Measurements from ENCODE around the gene CAPN9.
"Not testable (repeated sequence)": the region's sequence is repeated elsewhere in the genome, so short reads cannot be mapped to it uniquely, and the experiment has no call there.

The CAPN9 gene

DNA sequence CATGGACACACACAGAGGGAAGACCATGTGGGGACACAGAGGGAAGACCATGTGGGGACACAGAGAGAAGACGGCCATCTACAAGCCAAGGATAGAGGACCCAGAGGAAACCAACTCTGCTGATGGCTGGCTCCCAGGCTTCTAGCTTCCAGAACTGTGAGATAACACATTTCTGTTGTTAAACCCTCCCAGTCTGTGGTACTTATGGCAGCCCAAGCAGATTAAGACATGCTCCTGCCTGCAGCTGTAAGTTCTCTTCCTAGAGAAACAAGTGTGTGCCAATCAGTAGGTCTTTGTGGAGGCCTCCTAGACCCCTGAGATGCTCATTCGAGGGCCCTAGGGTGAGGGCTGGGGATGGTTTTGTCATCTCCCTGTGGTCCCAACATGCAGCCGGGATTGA is 35.9 kb upstream of the CAPN9 start:
- no peak for DNase-seq

DNA sequence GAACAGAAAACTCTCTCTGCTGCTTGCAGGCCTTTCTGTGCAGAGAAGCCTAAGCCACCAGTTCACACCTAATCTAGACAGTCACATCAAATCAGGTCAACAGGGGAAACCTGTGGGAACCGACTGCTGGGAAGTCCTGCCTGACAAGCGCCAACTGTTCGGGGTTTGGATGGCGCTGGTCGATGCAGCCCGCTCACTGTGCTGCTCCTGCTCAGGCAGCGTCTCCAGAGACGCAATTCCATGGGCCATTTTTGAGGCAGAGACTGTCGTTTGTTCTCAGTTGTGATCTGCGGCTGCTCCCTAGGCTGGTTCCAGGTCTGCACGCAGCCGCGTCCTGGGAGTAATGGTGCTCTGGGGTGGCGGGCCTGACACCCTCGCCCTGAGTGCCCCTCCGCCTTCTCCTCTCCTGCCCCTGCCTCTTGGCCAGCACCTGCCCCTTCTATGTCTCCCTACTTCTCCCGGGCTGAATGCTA is 34.7 kb upstream of the CAPN9 start:
- DNase-seq: no peak

- DNase-seq: no peak
Measured at GRCh38 chr1:230713138-230713537, 34.0 kb upstream of the CAPN9 start.

DNA sequence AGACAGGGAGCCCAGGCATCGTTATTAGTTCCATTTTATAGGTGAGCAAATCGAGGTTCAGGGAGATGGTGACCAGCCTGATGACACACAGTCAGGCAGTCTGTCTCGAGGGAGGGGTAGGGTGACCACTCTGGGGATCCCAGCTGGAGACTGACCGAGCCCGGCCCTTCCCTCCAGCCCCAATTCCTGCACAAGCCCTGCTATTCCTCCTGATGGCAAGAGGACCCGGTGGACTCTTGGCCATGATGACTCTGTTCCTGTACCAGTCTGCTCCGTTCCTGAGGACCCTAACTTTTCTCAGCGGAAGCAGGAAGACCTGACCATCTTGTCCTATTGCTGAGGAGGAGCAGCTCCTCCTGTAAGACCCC is 33.7 kb upstream of the CAPN9 start:
- no peak for DNase-seq

DNA sequence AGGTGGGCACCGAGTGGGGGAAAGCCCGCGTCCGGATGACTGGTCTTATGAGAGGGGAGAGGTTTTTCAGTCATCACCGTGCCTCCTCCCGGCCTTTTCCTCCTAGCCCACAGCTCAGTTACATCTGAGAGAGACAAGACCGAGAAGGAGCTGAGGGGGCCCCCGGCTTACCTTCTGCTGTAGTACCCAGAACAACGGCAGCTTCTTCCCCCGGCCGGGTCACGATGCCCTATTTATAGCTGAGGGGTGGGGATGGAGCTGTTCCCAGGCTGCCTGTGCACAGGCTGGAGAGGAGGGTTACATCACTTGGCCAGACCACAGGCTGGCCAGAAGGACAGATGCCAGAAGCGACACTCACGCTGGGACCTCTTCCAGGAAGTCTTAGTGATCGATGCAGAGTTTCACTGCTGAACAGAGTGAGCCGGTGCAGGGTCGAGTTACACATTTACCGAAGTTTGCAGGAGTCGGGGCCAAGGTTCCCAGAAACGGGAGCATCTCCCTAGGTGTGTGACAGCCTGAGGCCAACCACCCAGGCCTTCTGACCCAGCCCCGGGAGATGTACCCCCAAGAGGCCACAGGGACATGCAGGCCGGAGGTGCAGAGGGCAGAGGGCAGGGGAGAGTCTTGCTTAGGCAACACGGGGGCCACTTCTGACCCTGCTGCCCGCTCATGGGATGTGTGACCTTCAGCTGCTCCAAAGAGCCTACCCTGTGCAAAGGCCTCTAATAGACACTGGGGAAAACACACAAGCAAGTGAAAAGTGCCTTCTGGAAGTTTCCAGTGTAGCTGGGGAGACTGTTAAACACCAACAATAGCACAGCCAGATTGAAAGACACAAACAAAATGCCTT is 33.0 kb upstream of the CAPN9 start, which contains the start of gene AGT:
TSS of gene AGT (minus strand) at position 208 of the 850 bp plus-strand sequence. CDS start 3,299 bp downstream, outside the sequence.
- no peak for DNase-seq

DNA sequence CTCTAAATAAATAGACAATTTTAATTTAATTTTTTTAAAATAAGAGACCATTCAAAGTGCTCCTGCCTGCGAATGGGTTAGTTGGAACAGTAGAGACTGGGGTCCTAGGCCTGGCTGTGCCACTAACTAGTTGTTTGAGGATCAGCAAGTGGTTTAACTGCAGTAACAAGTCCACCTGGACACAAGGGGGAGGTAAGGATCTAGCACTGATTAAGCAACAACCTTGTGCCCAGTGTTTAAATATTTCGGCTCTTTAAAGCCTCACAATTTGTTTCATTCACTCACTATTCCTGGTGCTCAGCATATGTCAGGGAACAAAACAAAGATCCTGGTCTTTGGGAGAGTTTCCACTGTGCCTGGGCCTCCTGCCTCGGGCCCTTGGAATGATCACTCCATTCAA is 31.7 kb upstream of the CAPN9 start:
- DNase-seq: no peak

DNA sequence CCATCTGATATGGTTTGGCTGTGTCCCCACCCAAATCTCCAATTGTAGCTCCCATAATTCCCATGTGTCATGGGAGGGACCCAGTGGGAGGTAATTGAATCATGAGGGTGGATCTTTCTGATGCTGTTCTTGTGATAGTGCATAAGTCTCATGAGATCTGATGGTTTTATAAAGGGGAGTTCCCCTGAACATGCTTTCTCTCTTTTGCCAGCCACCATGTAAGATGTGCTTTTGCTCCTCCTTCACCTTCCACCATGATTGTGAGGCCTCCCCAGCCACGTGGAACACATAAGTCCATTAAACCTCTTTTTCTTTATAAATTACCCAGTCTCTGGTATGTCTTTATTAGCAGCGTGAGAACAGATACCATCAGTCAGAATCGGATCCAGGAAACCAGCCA is 30.7 kb upstream of the CAPN9 start:
- DNase-seq: not testable (repeated sequence)

DNA sequence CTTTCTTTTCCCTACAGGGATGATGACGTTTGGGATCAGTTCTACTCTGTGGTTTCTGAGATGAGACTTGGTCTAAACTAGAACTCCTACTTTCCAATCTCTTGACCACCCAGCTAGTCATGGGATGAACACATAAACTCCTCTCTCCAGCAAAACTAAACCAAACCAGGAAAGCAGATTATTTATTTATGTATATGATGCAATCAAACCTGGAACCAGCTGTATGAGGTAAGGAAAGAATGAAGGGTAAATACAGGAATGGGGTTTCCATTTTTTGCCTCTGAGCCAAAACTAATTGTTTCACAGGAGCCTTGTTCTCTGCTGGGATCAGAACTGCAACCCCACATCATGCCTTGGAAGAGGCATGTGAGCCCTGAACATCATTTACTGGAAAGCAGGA is 29.9 kb upstream of the CAPN9 start:
- no peak for DNase-seq

- DNase-seq: not testable (repeated sequence)
Measured at GRCh38 chr1:230721849-230722522, 25.2 kb upstream of the CAPN9 start.

DNA sequence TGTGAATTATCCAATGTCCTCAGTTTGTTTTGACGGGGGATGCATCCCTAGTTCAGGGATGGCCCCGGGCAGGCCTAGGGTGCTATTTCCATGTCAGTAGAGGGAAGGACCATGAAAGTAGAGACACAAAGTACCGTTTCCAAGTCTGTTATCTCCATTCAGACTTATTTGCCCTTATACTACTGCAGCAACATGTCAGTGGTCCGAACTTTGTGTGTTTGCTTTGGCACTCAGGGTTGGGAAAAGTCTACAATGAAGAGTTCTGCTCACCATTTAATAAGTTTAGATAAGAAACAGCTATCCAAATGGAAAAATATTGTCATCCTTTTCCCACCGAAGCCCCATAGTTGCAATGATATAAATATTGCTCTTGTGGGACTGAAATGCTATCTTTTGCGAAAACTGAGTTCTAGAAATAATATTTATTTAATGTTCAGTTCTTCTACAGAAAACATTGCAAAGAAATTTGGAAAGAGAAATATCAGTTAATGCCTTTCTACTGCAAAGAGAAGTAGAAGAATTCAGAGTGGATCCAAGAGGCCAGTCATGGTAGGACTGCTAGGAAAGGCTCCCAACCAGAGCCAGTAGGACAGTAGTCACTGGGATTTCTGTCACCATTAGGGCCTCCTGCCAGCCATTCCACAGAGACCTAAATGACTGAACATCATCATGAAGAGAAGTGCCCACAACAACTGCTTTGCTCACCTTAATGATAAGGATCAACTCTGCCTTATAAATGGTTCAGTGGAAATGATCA is 21.8 kb upstream of the CAPN9 start:
- no peak for DNase-seq

DNA sequence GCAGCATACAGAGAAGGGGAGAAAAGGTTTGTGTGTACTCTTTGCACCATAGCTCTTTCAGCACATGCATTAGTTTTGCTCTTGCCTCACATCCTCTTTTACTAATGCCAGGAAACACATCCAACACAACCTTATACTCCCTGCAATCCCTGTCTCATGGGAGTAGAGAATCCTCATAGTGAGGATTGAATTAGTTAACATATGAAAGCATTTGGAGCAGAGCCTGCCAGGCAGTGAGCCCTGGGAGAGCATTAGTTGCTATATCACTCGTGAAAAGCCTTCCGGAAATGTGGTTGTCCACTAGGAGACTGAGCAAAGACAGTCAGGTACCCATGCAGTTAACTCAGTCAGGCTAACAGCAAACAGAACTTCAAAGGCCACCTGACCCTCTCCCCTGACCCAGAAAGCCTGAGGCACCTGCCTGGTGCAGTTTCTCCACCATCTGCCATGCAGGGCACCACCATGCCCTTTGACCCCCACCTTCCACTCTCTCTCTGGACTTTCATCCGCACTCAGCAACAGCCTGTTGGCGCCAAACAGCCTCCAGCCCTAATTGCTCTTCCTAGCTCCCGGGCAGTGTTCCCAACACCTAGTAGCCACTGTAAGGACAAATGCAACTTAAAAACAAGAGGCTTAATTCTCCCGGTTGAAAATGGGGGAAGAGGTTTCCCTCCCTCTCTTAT is 18.3 kb upstream of the CAPN9 start:
- DNase-seq: no peak

GRCh38 chr1:230730977-230731376 is 16.2 kb upstream of the CAPN9 start:
- DNase-seq: no peak

- no peak for DNase-seq
Measured at GRCh38 chr1:230735447-230735846, 11.7 kb upstream of the CAPN9 start.

- no peak for DNase-seq
Measured at GRCh38 chr1:230737622-230738262, 9.4 kb upstream of the CAPN9 start.

GRCh38 chr1:230739564-230740290 is 7.5 kb upstream of the CAPN9 start:
- DNase-seq: no peak

- no peak for DNase-seq
Measured at GRCh38 chr1:230743899-230744298, 3.3 kb upstream of the CAPN9 start.

DNA sequence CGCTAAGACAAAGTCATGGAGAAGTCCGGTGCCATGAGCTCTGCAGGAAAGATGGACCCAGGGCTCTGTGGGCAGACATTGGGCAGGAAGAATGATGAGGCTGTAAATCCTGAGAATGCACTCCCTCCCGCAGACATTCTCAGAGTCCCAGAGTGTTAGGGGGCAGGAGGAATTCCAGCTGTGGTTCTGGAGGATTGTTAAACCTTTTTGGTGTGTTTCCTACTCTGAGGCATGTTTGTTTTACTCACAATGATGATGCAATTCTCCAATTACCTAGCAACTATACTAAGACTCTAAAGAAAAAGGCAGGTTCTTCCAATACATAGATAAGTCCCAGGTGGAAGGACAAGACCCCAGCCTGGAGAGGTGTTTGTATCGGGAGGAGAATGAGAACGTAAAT is 2.8 kb upstream of the CAPN9 start:
- no peak for DNase-seq

DNA sequence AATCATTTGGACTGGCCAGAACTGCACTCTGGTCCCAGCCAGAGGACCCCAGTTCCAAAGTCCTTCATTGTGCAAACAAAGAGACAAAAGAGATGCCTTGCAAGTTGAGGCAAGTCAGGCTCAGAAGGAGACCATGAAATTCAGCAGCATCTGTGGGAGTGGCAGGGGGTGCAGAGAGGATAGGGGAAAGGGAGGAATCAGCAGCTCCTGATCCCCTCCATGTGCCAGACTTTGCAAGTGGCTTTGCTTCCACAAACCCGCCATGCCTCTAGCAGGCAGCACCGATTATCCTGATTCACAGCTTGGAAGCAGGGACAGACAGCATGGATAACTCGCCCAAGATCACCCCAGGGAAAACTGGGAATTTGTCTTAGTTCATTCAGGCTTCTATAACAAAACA is 2.1 kb upstream of the CAPN9 start:
- no peak for DNase-seq

GRCh38 chr1:230746617-230747016 is 571 bp upstream of the CAPN9 start:
- DNase-seq: no peak

DNA sequence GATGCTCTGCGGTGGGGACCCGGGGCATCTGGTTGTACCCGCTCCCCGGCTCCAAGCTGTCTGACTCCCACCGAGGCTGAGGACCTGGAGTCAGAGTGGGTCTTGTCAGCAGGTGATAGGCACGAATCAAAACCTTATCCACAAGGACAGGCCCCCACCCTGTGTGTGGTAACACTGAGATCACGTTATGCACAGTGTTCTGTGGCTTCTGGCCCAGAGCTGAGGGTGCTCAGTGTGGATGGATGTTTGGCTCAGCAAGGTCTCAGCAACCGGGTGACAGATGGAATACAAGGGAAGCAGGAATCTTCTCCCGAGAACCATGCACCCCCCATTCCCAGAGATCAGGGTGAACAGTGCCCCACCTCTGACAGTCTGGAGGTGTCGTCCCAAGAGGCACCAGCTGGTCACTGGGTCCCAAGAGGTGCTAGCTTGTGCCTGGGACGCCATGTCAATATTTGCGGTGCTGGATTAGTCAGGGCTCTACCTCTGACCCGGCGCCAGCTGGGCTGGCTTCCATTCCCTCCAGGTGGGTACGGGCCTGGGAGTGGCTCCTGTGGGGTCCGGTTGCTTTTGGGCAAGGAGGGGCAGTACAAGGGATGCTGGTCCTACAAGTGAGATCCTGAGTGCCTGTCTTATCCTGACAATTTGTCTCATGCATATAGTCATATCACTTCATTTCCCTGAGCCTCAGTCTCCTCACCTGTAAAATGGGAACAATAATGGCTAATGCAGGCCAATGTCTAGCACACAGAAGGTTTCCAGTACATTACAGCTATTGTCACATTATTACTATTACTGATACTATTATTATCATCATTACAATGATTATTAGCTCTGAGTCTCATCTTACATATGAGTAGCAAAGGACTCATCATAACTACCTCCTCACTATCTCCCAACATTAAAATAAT is 957 bp downstream of the CAPN9 start:
- no peak for DNase-seq

DNA sequence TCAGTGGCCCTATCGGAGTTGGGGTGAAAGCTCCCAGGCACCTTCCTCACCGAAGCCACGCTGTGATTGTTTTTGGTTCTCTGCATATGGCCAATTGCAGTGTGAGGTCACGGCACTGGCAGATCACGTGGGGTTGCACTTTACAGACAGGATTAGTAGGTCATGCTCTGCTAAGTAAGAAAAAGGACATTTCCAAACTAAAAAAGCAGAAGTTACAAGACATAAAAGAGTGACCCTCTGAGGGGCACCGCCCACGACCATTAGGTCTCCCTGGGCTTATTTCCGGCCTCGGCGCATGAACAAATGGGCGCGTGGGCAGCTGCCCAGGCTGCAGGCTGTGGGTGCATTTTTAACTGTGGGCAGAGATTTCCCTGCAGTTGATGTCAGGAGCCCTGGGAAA is 2.0 kb downstream of the CAPN9 start:
- no peak for DNase-seq
